GM10266 (cell line): ENCODE measurements around the gene USP30.
A peak's percentile ranks its signal among the peaks of the same experiment; 100 is the strongest.

Source experiments
- DNase-seq: peaks from one replicate; pipeline ENCODE4 v3.0.0; 2012; ENCODE audit errors: extremely low spot score
- TF ChIP-seq, protein P1 (sequence below): IDR thresholded peaks from 2 replicates; pipeline ENCODE4 v1.5.1; 2012; ENCODE audit warnings: mild to moderate bottlenecking, low read depth; ENCODE audit not compliant: control insufficient read depth, insufficient read depth; ENCODE audit errors: missing control alignments

The USP30 gene

DNA sequence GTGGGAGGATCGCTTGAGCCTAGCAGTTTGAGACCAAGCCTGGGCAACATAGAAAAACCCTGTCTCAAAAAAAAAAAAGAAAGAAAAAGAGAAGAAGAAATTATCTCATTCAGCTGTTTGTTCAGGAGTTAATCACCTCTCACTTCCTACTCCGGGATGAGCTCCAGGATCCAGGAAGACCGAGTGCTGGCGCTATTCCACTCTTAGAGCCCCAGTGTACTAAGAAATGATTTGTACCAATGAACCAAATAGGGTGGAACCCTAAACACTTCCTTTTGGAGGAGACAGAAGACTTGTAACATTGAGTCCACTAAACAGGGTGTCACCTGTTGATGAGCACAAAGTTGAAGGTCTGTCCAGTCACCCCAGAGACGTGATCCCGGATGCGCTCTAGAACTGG lies 37.3 kb downstream of the USP30 start:
- no peak for DNase-seq
- TF ChIP-seq, protein P1, sequence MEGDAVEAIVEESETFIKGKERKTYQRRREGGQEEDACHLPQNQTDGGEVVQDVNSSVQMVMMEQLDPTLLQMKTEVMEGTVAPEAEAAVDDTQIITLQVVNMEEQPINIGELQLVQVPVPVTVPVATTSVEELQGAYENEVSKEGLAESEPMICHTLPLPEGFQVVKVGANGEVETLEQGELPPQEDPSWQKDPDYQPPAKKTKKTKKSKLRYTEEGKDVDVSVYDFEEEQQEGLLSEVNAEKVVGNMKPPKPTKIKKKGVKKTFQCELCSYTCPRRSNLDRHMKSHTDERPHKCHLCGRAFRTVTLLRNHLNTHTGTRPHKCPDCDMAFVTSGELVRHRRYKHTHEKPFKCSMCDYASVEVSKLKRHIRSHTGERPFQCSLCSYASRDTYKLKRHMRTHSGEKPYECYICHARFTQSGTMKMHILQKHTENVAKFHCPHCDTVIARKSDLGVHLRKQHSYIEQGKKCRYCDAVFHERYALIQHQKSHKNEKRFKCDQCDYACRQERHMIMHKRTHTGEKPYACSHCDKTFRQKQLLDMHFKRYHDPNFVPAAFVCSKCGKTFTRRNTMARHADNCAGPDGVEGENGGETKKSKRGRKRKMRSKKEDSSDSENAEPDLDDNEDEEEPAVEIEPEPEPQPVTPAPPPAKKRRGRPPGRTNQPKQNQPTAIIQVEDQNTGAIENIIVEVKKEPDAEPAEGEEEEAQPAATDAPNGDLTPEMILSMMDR, result no peak

DNA sequence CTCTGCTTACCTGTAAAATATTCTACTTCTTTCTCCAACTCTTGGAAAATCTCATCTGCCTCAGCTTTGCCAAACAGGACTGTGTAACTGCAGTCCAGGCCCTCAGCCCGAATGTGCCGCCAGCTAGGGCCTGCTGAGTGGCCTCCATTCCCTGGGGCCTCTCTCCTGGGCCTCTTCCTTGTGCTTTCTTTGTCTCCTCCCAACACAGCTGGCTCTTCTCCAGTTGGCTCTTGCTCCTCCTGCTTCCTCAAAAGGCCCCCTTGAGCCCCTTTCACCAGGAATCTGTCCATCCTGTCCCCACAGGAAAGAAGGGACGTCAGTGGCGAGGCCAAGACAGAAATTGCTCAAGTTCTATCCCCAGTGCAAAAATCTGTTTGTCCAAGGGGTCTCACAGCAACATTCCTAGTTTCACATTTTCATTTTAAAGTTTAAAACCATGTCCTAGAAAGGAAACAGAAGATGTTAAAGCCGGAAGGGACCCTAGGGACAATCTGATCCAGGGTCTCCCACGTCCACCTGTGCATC lies 40.2 kb downstream of the USP30 start:
- TF ChIP-seq, protein P1, result no peak
- DNase-seq, result no peak

DNA sequence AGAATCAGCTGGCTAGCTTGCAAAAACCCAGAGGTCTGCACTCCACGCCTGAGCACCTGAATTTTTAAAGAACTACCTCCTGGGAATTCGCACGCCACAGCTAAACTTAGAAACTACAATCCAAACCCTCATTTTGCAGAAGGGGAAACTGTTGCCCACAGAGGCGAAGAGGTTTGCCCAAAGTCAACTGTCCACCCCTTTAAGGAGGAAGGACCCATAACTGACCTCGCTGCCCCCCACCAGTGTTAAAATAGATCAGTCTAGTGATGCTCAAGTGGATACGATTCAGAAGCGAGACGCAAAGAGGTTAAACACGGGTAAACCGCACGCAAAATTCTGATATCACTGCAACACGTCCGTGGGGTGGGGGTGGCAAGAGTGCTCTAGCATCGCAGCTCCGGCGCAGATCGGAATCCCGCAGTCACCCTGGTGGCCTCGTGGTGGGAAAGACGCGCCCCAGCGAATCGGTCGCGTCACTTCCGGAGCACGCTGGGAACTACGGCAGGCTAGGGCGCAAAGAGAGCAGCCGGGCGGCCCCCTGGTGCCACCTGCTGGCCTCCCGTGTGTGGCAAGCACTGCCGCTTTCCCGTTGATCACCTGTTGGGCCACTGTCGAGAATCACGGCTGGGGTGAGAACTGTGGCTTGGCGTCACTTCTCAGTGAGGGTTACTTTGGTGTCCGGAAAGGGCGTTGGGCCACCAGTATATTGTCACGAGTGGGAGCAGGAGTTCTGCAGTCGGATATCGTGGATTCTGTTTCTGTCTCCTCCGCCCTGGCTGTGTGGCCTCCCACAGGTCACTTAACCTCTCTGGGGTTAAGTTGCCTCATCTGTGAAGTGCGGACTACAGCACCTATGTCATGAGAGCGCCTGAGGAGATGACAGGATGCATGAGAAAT lies 40.9 kb downstream of the USP30 start, which contains the start of gene ALKBH2:
Gene ALKBH2, minus strand, starts transcription at position 451 of the 897 bp plus-strand sequence. CDS start 686 bp downstream, outside the sequence.
- peak; percentile 88 for DNase-seq
- TF ChIP-seq, protein P1, result peak; percentile 99

DNA sequence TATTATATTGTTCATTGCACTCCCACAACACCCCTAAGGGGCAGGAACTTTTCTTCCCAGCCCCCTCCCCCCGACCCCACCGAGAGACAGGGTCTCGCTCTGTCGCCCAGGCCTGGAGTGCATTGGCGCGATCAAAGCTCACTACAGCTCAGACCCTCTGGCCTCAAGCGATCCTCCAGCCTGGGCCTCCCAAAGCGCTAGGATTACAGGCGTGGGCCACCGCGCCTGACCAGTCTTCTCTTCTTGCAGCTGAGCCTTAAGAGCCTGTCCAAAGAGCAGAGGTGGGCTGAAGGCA lies 44.7 kb downstream of the USP30 start:
- TF ChIP-seq, protein P1, result no peak
- DNase-seq, result no peak

DNA sequence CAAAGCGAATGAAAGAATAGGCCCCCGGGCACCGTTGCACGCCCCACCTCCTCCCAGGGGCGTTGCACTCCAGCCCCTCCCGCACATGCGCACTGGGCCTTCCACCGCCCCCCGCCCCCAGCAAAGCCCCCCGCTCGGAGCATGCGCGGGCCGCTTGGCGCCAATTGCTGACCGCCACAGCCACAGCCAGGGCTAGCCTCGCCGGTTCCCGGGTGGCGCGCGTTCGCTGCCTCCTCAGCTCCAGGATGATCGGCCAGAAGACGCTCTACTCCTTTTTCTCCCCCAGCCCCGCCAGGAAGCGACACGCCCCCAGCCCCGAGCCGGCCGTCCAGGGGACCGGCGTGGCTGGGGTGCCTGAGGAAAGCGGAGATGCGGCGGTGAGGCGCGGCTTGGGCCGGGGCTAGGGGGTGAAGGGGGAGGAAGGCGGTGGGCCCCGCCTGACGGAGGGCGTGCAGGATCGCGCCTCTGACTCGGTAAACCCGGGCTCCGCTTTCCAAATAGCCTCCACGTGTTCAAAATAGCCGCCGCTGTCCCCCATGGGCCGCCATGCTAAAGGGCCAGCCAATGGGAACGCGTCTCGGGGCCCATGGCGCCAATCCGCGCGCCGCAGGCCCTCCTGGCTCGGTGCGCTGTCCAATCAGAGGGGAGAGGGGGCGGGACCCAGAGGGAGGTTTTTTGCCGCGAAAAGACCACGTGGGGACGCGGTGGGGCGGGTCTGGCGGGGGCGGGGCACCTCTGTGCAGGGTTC lies 45.2 kb downstream of the USP30 start, which contains the start of gene UNG:
Gene UNG, plus strand, starts transcription at position 163 of the 748 bp plus-strand sequence. Its CDS starts 83 bp downstream, at position 246.
- DNase-seq, result peak; percentile 98
- TF ChIP-seq, protein P1, result no peak

DNA sequence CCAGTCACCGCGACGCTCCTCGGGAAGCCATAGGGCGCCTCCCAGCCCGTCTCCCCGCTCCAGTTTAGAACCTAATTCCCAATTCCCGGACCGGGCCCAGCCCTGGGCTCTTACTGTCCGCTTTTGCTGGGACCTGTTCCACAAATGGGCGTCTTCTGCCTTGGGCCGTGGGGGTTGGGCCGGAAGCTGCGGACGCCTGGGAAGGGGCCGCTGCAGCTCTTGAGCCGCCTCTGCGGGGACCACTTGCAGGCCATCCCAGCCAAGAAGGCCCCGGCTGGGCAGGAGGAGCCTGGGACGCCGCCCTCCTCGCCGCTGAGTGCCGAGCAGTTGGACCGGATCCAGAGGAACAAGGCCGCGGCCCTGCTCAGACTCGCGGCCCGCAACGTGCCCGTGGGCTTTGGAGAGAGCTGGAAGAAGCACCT lies 45.8 kb downstream of the USP30 start:
- no peak for DNase-seq
- TF ChIP-seq, protein P1, result no peak
